HG02623 (cell line): ENCODE data around the gene COX7A2.

Experiments used
- ATAC-seq: cut with Tn5 transposase; IDR thresholded peaks from one replicate; pipeline ENCODE4 v1.9.1; 2021; ENCODE audit warnings: moderate library complexity; ENCODE audit not compliant: unreplicated experiment

The COX7A2 gene

DNA sequence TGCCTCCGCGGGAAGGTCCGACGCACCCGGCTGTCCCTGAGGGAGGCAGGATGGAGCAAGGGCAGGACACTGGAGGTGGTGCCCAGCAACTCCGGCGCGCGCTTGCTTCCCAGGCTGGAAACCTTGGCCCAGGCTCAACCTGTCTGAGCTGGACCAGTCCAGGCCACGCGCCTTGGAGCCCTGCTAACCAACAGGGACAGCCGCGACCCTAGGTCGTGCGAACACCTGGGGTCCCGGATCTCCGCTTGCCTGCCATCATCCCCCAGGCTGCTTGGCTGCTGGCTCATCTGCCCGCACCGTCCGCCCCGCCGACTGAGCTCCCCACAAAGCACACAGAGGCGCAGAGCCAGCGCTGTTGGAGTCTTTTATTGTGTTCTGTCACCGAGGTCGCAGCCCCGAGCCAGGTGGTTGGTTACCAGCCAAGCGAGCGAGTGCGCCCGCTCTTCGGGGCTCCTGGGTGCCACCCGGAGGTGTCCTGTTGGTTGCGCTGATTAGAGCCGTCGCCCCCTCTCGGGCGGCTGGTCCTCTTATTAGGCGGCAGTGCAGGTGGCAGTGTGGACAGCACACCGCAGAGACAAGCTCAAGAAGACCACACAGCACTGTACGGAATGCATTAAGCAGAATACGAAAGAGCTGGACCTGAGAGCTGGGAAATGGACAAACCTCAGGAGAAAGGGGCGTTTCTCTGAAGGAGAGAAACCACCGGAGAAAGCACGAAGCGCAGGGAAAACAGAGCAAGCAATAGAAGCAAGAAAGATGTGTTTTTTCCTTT lies 41.5 kb downstream of the COX7A2 start:
- no peak for ATAC-seq

DNA sequence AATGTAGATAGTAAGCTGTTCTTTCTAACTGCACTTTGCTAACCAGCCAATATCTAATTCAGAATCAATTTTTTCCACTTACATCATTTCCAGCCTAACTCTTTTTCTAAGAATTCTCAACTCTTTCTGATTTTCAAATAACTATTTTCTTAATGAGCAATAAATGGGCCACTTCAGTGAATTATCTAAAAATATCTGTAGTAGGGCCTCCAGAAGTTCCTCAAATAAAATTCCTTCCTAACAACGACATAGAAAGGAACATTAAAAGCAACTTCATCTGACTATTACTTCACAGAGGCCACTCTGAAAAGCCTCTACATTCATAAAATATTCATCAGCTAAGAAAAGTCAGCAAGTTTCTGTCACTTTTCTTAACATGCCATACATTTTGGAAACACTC lies 42.6 kb downstream of the COX7A2 start:
- ATAC-seq: no peak

DNA sequence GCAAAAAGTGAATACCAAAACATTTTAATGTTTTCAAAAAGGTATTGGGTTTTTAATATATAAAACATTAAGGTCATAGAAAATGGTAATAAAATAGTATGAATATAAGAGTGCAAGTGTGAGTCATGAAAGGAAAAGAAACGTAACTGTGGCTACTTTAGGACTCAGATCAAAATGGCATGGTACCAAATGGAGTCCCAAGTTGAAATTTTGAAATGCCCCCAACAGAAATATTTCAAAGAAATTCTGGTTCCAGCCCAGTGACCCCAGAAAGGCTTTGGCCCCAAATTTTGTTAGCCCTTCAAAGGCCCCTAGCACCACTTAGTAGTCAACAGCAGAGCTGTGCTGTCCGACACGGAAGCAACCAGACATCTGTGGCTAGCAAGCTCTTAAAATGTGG lies 43.7 kb downstream of the COX7A2 start:
- no peak for ATAC-seq

DNA sequence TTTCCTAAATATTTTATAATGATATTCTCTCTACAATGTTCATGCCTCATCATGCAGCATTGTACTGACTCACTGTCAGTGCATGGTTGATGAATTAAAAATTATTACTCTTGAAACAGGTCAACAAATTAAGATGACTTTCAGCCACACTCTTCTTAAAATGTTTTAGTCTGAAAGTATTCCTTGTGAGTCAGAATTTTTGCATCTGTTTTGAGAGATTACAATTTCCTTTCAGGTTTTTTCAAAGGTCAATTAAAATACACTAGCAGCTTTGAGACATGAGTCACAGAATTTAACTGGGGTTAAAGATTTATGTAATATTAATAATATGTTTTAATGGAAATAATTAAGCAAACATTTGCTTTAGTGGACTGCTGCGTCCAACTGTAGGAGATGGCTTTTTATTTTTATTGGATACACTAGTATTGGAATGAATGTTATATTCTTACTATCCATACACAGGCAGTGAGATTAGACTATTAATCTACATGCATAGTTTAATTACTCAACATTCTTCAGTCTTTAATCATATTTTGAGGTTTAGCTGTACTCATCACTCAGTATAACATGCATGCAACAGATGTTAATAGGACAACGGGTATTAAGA lies 47.4 kb downstream of the COX7A2 start:
- ATAC-seq: no peak

DNA sequence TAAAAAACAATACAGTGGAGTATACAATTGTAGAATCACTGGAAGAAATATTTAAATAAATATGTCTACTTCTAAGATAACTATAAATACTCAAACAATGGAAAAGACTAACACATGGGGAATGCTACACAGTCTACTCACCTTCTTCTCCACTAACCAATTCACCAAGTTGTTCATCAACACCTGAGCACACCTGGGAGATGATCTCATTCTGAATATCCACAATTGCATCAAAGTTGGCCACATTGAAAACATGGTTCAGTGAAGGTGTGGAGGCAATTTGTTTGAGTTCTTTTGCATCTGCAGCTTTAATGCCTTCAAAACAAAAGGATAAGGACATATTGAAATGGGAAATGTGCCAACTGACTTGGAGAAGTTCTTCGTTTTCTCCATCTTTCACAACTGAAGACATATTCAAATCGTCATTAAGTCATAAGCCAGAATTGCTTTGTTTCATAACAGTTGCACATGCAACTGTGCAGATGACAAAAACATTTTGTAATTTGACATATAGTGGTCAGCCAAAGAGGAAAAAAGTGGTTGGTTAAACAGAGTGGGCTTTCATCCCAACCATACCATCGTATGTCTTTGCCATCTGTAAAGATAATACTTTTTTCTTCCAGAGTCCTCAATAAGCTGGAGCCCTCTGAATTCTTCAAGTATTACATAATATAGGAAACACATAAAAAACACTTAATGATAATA lies 55.2 kb downstream of the COX7A2 start:
- ATAC-seq: no peak
